Measurements from ENCODE around the gene OOSP2. TPM values are rescaled to one million over a fixed set of nuclear protein-coding genes. Genes with fewer than 3 reads are reported as not detected.

Gene OOSP2
- total and polyA plus RNA-seq, 2 of the 4 experiments (the other 2 are of a cell fraction): not detected

DNA sequence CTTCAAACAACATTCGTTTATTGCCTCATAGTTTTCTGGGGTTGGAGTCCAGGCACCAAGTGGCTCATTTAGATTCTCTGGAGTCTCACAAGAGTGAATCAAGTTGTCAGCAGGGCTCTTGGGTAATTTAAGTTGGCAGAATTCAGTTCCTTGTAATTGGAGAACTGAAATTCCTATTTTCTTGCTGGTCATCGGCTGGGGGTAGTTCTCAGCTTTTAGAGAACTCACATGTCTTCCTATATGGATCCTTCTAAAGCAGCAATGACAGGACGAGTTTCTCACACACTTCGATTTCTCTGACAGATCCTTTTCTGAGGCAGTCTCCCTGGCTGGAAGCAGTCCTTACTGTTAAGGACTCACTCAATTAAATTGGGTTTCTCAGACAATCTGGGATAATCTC is 40.5 kb upstream of the OOSP2 start:
- H3K4me2 ChIP-seq (ENCODE audit: low read depth, low read length): no peak overlapping the region
- H2AFZ ChIP-seq (replicated peaks; ENCODE audit: low read length, poor library complexity): no peak overlapping the region
- no peaks in the 10 kb centered on the region for H3K27me3 ChIP-seq (ENCODE audit: control insufficient read depth, insufficient read depth, low read length)
- H2BK120ac ChIP-seq (ENCODE audit: low read depth, low read length): no peak overlapping the region
- no peak overlapping the region for H2BK5ac ChIP-seq (ENCODE audit: low read depth, low read length, poor library complexity, severe bottlenecking)
- dilution Hi-C loops (cut with HindIII; ENCODE audit: low sequenced_read_pairs, unreplicated experiment): no loop called here
- ChIA-PET POLR2A (ENCODE audit: unreplicated experiment) (no interaction called here), CTCF (interaction anchor here (0.6 kb wide), 2 partner anchors 20 to 530 kb away, joined by 3 to 4 read pairs; no protein-coding TSS in a partner anchor)
- no CpG with 5 or more reads among the region's 4 CpGs for WGBS, 2 experiments (ENCODE audit: extremely low coverage in 2 of 2, insufficient read length in 1 of 2)
- H3K9me3 ChIP-seq (ENCODE audit: control insufficient read depth, insufficient read depth, low read length): no peaks in the 10 kb centered on the region; the same call in 1 of the 2 replicates
- H3K4me1 ChIP-seq (ENCODE audit: control insufficient read depth, insufficient read depth, low read length): no peaks in the 10 kb centered on the region
- H2AK5ac ChIP-seq (ENCODE audit: low read depth, low read length): no peak overlapping the region
- H2BK15ac ChIP-seq (ENCODE audit: low read depth, low read length): no peak overlapping the region
- H3K4me3 ChIP-seq (ENCODE audit: insufficient read depth, low read depth, low read length): no peak overlapping the region
- ATAC-seq (ENCODE audit: low read depth): no peak
- H3K14ac ChIP-seq (replicated peaks; ENCODE audit: low read depth, low read length): no peak overlapping the region
- H3K9me1 ChIP-seq (ENCODE audit: insufficient read depth, low read length): no peaks in the 10 kb centered on the region
- H4K91ac ChIP-seq (ENCODE audit: insufficient read depth, low read depth, low read length): no peak overlapping the region
- H3K4ac ChIP-seq (ENCODE audit: low read depth, low read length): no peak overlapping the region
- H3K36me3 ChIP-seq (ENCODE audit: control insufficient read depth, insufficient read depth, low read length): no peaks in the 10 kb centered on the region
- no peak overlapping the region for H2AK9ac ChIP-seq (replicated peaks; ENCODE audit: low read depth, low read length, poor library complexity)
- DNase-seq: no peak
- H3K23ac ChIP-seq (ENCODE audit: low read depth, low read length): no peak overlapping the region
- H3K27ac ChIP-seq (ENCODE audit: insufficient read depth, low read length): no peak overlapping the region
- H3K79me1 ChIP-seq (ENCODE audit: low read depth in 1 of 2, low read length in 2 of 2): no peaks in the 10 kb centered on the region
- H3K9ac ChIP-seq (ENCODE audit: low read depth, low read length): no peak overlapping the region
- H3K56ac ChIP-seq (ENCODE audit: extremely low read depth, insufficient read depth, low read length): no peak overlapping the region
- intact Hi-C loops (cut with micrococcal nuclease): no loop called here
- no peak overlapping the region for H2BK20ac ChIP-seq (ENCODE audit: low read depth, low read length)
- no peak overlapping the region for H3K18ac ChIP-seq (ENCODE audit: low read depth, low read length)
- no peak overlapping the region for H4K8ac ChIP-seq (ENCODE audit: low read depth in 2 of 2, low read length in 2 of 2)
- no peaks in the 10 kb centered on the region for H4K20me1 ChIP-seq (ENCODE audit: insufficient read depth, low read length)
- no peak overlapping the region for H4K5ac ChIP-seq (ENCODE audit: low read depth, low read length)
- in situ Hi-C loops (cut with MboI; ENCODE audit: low sequenced_read_pairs): no loop called here
- no peak for TF ChIP-seq MXI1 (IDR thresholded peaks at IDR 0.05; ENCODE audit: borderline replicate concordance, low read depth, low read length)
- TF ChIP-seq RCOR1 (IDR thresholded peaks at IDR 0.05; ENCODE audit: insufficient replicate concordance, low read length): no peak
- no peak for TF ChIP-seq FOS (IDR thresholded peaks at IDR 0.05; ENCODE audit: low read depth, low read length)
- no peak for TF ChIP-seq CHD1 (IDR thresholded peaks at IDR 0.05; ENCODE audit: low read depth, low read length)
- TF ChIP-seq, protein P1, sequence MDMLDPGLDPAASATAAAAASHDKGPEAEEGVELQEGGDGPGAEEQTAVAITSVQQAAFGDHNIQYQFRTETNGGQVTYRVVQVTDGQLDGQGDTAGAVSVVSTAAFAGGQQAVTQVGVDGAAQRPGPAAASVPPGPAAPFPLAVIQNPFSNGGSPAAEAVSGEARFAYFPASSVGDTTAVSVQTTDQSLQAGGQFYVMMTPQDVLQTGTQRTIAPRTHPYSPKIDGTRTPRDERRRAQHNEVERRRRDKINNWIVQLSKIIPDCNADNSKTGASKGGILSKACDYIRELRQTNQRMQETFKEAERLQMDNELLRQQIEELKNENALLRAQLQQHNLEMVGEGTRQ (IDR thresholded peaks at IDR 0.05; ENCODE audit: low read depth, low read length): no peak
- TF ChIP-seq, protein P2, sequence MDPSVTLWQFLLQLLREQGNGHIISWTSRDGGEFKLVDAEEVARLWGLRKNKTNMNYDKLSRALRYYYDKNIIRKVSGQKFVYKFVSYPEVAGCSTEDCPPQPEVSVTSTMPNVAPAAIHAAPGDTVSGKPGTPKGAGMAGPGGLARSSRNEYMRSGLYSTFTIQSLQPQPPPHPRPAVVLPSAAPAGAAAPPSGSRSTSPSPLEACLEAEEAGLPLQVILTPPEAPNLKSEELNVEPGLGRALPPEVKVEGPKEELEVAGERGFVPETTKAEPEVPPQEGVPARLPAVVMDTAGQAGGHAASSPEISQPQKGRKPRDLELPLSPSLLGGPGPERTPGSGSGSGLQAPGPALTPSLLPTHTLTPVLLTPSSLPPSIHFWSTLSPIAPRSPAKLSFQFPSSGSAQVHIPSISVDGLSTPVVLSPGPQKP (IDR thresholded peaks at IDR 0.05; ENCODE audit: borderline replicate concordance, low read depth, low read length): no peak
- no peak for TF ChIP-seq BHLHE40 (IDR thresholded peaks at IDR 0.05; ENCODE audit: low read depth, low read length)
- TF ChIP-seq, protein P3, sequence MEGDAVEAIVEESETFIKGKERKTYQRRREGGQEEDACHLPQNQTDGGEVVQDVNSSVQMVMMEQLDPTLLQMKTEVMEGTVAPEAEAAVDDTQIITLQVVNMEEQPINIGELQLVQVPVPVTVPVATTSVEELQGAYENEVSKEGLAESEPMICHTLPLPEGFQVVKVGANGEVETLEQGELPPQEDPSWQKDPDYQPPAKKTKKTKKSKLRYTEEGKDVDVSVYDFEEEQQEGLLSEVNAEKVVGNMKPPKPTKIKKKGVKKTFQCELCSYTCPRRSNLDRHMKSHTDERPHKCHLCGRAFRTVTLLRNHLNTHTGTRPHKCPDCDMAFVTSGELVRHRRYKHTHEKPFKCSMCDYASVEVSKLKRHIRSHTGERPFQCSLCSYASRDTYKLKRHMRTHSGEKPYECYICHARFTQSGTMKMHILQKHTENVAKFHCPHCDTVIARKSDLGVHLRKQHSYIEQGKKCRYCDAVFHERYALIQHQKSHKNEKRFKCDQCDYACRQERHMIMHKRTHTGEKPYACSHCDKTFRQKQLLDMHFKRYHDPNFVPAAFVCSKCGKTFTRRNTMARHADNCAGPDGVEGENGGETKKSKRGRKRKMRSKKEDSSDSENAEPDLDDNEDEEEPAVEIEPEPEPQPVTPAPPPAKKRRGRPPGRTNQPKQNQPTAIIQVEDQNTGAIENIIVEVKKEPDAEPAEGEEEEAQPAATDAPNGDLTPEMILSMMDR (conservative IDR thresholded peaks at IDR 0.05; ENCODE audit: low read depth, low read length): no peak
- TF ChIP-seq MAZ (IDR thresholded peaks at IDR 0.05; ENCODE audit: borderline replicate concordance, low read depth, low read length): no peak
- no peak for TF ChIP-seq RFX5 (IDR thresholded peaks at IDR 0.05; ENCODE audit: low read depth, low read length)
- TF ChIP-seq RAD21 (IDR thresholded peaks at IDR 0.05; ENCODE audit: low read length): no peak
- TF ChIP-seq CEBPB (IDR thresholded peaks at IDR 0.05; ENCODE audit: low read depth, low read length): no peak
- no peak for TF ChIP-seq NFE2L2 (IDR thresholded peaks at IDR 0.05; ENCODE audit: low read depth, low read length)
- TF ChIP-seq SMC3 (IDR thresholded peaks at IDR 0.05; ENCODE audit: low read depth, low read length): no peak
- TF ChIP-seq POLR2A (IDR thresholded peaks at IDR 0.05; ENCODE audit: low read depth, low read length): no peak
- TF ChIP-seq MAFK (IDR thresholded peaks at IDR 0.05; ENCODE audit: low read depth, low read length): no peak
- BruUV-seq (replicated peaks): no TSS peak
